ENCODE measurements around the gene ABCB10. TPM values are rescaled to one million over a fixed set of nuclear protein-coding genes. Genes with fewer than 3 reads are reported as not detected.
"Not testable (repeated sequence)": the region's sequence is repeated elsewhere in the genome, so short reads cannot be mapped to it uniquely, and the experiment has no call there.

ABCB10 gene
- total RNA-seq, 1 donor: 12.1 TPM

DNA sequence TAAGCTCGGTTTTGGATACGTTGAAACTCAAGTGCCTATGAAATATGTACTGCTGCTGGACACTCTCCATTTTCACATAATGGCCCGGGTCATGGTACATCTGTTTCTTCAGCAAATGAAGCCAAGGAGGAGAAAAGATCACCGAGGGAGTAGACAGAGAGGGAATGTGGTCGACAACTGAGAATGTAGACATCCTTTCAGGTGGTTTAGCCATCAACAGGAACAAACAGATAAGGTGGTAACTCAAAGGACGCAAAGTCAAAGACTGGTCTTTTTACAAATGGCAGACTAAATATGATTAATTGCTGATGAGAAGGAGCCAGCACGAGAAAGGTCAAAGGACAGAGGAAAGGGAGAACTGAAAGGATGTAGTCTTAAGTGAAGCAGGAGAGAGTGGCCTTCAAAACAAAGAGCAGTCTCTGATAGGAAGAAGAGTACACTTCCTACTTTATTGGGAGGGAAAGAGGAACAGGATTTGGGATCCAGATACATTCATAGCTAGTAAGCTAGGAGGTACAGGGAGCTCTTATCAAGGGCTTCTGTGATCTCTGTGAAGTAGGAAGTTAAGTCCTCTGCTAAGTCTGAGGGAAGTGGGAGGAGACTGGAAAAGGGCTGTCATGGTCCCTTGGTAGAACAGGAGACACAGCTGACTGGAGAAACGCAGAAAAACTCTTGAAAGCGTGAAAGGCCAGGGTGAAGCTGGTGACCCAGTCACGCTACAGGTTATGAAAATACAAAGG, 78.7 kb downstream of the ABCB10 start:
- H3K9me3 ChIP-seq (ENCODE audit: low read depth, low read length): no peaks in the 10 kb centered on the region
- no peak overlapping the region for H3K4me3 ChIP-seq (ENCODE audit: low read length)

DNA sequence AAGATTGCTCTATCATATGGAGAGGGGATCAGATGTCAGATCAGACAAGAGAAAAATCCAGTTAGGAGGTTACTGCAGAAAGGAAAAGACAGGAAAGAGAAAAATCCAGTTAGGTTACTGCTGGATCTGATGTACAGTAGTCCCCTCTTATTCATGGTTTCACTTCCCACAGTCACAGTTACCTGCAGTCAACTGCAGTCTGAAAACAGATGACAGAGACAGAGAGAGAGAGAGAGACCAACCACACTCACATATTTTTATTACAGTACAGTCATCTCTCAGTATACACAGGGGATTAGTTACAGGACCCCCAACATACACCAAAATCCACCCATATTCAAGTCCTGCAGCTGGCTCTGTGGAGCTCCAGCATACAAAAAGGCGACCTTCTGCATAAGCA, 79.7 kb downstream of the ABCB10 start:
- Histone ChIP-seq H3K4me1 (ENCODE audit: insufficient read depth, low read length) (peaks cover 13% of the 10 kb centered on the region), H3K9me3 (ENCODE audit: low read depth, low read length) (no peaks in the 10 kb centered on the region), H3K27me3 (ENCODE audit: insufficient read depth, low read length) (no peaks in the 10 kb centered on the region), H3K4me3 (ENCODE audit: low read length) (no peak overlapping the region)

More for the DNA sequence above, 78.7 kb downstream of the ABCB10 start:
- Histone ChIP-seq H3K27me3 (ENCODE audit: insufficient read depth, low read length) (no peaks in the 10 kb centered on the region), H3K4me1 (ENCODE audit: insufficient read depth, low read length) (peaks cover 13% of the 10 kb centered on the region)

DNA sequence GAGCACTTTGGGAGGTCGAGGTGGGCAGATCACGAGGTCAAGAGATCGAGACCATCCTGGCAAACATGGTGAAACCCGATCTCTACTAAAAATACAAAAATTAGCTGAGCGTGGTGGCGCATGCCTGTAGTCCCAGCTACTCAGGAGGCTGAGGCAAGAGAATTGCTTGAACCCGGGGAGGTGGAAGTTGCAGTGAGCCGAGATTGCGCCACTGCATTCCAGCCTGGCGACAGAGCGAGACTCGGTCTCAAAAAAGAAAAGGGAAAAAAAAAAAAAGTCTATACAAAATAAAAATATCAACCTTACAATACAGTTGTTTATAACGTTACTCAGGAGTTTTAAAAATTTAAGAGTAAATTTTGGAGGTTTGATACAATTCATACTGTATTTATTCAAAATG, 82.6 kb downstream of the ABCB10 start:
- not testable (repeated sequence) for H3K4me3 ChIP-seq (ENCODE audit: low read length); H3K27me3 ChIP-seq (ENCODE audit: insufficient read depth, low read length); H3K9me3 ChIP-seq (ENCODE audit: low read depth, low read length)
- H3K4me1 ChIP-seq (ENCODE audit: insufficient read depth, low read length): peaks cover 12% of the 10 kb centered on the region

GRCh38 chr1:229474509-229474908, 84.0 kb downstream of the ABCB10 start:
- Histone ChIP-seq H3K27me3 (ENCODE audit: insufficient read depth, low read length) (no peaks in the 10 kb centered on the region), H3K4me1 (ENCODE audit: insufficient read depth, low read length) (peaks cover 3% of the 10 kb centered on the region), H3K9me3 (ENCODE audit: low read depth, low read length) (no peaks in the 10 kb centered on the region), H3K4me3 (ENCODE audit: low read length) (no peak overlapping the region)

- Histone ChIP-seq H3K4me1 (ENCODE audit: insufficient read depth, low read length) (no peaks in the 10 kb centered on the region), H3K9me3 (ENCODE audit: low read depth, low read length) (no peaks in the 10 kb centered on the region), H3K4me3 (ENCODE audit: low read length) (no peak overlapping the region), H3K27me3 (ENCODE audit: insufficient read depth, low read length) (no peaks in the 10 kb centered on the region)
Measured at GRCh38 chr1:229471175-229471574, 87.3 kb downstream of the ABCB10 start.

DNA sequence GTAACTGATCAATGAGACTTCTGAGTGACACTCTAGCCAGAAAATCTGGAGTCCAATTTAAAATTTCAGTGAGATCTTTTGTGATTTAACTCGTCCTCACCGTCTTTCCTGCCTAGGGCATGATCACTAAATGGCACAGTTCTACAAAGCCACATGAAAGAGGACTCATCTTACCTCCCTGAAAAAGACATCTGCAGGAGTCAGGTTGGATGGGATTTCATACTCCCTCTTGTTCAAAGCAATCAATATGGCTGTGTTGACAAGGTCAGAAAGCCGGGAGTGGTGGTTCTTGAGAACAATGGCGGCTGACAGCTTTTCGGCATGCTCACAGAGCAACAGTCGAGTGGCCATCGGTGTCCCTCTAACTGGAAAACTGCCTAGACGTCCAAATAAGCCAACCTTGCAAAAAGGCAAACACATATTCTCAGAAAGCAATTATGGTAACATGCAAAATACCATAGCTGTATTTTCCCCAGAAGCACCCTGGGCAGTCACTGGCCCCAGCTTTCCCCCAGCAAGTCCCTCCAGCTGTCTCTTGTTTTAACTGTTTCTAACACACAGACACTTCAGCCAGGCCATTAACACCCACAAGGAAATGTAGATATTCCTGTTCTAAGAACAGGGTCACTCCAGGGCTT, 88.0 kb downstream of the ABCB10 start:
- no peaks in the 10 kb centered on the region for H3K4me1 ChIP-seq (ENCODE audit: insufficient read depth, low read length)
- H3K27me3 ChIP-seq (ENCODE audit: insufficient read depth, low read length): no peaks in the 10 kb centered on the region
- no peak overlapping the region for H3K4me3 ChIP-seq (ENCODE audit: low read length)
- H3K9me3 ChIP-seq (ENCODE audit: low read depth, low read length): no peaks in the 10 kb centered on the region

- Histone ChIP-seq H3K4me1 (ENCODE audit: insufficient read depth, low read length) (no peaks in the 10 kb centered on the region), H3K9me3 (ENCODE audit: low read depth, low read length) (no peaks in the 10 kb centered on the region), H3K4me3 (ENCODE audit: low read length) (no peak overlapping the region), H3K27me3 (ENCODE audit: insufficient read depth, low read length) (no peaks in the 10 kb centered on the region)
Measured at GRCh38 chr1:229466887-229467286, 91.6 kb downstream of the ABCB10 start.

Other genes with a start within 250 kb of the ABCB10 start
- 21.1 TPM for gene CCSAP, start 215.7 kb downstream of the ABCB10 start, total RNA-seq
- gene ACTA1, start 124.6 kb downstream of the ABCB10 start, total RNA-seq: not detected
- 42.0 TPM for gene NUP133, start 50.4 kb downstream of the ABCB10 start, total RNA-seq
- 20.1 TPM for gene TAF5L, start 67.4 kb upstream of the ABCB10 start, total RNA-seq
- 8.2 TPM for gene URB2, start 67.5 kb upstream of the ABCB10 start, total RNA-seq